H1 (cell line): ENCODE data around the gene TMPRSS9. TPM values are rescaled to one million over a fixed set of nuclear protein-coding genes. Genes with fewer than 3 reads are reported as not detected.

Source experiments
- CTCF ChIA-PET: fragments of 300-600 bp; sonication (Branson Sonifier 250); formaldehyde crosslinking; loops from one replicate; lab custom pipeline; 2021; ENCODE audit not compliant: partially characterized antibody; lab: Charles Lee
- POLR2A ChIA-PET: fragments of 300-600 bp; sonication (Branson Sonifier 250); formaldehyde crosslinking; loops from one replicate; lab custom pipeline; 2021; ENCODE audit warnings: inconsistent platforms; ENCODE audit not compliant: partially characterized antibody; lab: Charles Lee
- DNase-seq, 2 experiments: peaks; one replicate each; pipeline versions ENCODE4 v3.0.0 to v3.0.0-alpha.2; 2010 to 2022; ENCODE audit warnings: low spot score in 2 of 2, low read depth in 1 of 2, mixed read lengths in 1 of 2
- FAIRE-seq: peaks from 2 replicates; lab custom pipeline; 2011; peaks lifted over from hg19 to GRCh38; lab: Jason Lieb, UNC
- H2AFZ ChIP-seq: 2 replicates; pipeline ENCODE4 v1.8.1; 2012; ENCODE audit warnings: low read length, inconsistent platforms
- H2AK5ac ChIP-seq: 2 replicates; pipeline ENCODE4 v1.6.1; 2013; ENCODE audit warnings: low read depth, low read length
- H2BK120ac ChIP-seq: replicated peaks from 2 replicates; pipeline ENCODE3; 2013; ENCODE audit warnings: low read depth, low read length, inconsistent platforms
- H2BK12ac ChIP-seq: 2 replicates; pipeline ENCODE4 v1.6.1; 2013; ENCODE audit warnings: low read depth, low read length
- H2BK15ac ChIP-seq: 2 replicates; pipeline ENCODE4 v1.6.1; 2013; ENCODE audit warnings: low read length
- H2BK20ac ChIP-seq: 2 replicates; pipeline ENCODE4 v1.6.1; 2013; ENCODE audit warnings: low read length
- H2BK5ac ChIP-seq: 2 replicates; pipeline ENCODE4 v1.6.1; 2013; ENCODE audit warnings: low read depth, low read length
- H3K14ac ChIP-seq: 2 replicates; pipeline ENCODE4 v1.6.1; 2013; ENCODE audit warnings: inconsistent platforms; ENCODE audit not compliant: insufficient read length
- H3K18ac ChIP-seq: 2 replicates; pipeline ENCODE4 v1.6.1; 2013; ENCODE audit warnings: low read length; ENCODE audit errors: extremely low read depth
- H3K23ac ChIP-seq: 2 replicates; pipeline ENCODE4 v1.6.1; 2013; ENCODE audit warnings: inconsistent platforms; ENCODE audit not compliant: insufficient read length
- H3K23me2 ChIP-seq: 2 replicates; pipeline ENCODE4 v1.6.1; 2013; ENCODE audit warnings: low read depth, low read length
- H3K27ac ChIP-seq: 2 replicates; pipeline ENCODE4 v1.6.1; 2011; ENCODE audit warnings: low read depth, low read length, inconsistent platforms
- H3K27me3 ChIP-seq, 4 experiments: replicated peaks in 1 of 4; 1 replicate in 1 of 4; 2 replicates in 3 of 4; pipeline versions ENCODE4 v1.6.1 to v1.8.1; 2011 to 2013; ENCODE audit warnings: low read length in 3 of 4, mild to moderate bottlenecking in 3 of 4, inconsistent platforms in 2 of 4, mixed read lengths in 2 of 4, moderate library complexity in 1 of 4; ENCODE audit not compliant: control insufficient read depth in 3 of 4, insufficient read depth in 3 of 4; ENCODE audit errors: extremely low read depth in 1 of 4
- H3K36me3 ChIP-seq, 4 experiments: 2 replicates each; pipeline versions ENCODE4 v1.6.1 to v1.8.1; 2011 to 2013; ENCODE audit warnings: mild to moderate bottlenecking in 4 of 4, low read length in 3 of 4, moderate library complexity in 2 of 4, control low read depth in 1 of 4, inconsistent platforms in 1 of 4; ENCODE audit not compliant: insufficient read depth in 4 of 4, control insufficient read depth in 2 of 4
- H3K4ac ChIP-seq: replicated peaks from 2 replicates; pipeline ENCODE3; 2013; ENCODE audit warnings: low read length, low read depth, mixed read lengths, inconsistent platforms; ENCODE audit not compliant: insufficient read length
- H3K4me1 ChIP-seq, 4 experiments: replicated peaks in 1 of 4; 1 replicate in 1 of 4; 2 replicates in 3 of 4; pipeline versions ENCODE4 v1.6.1 to v1.8.1; 2011 to 2013; ENCODE audit warnings: low read length in 3 of 4, inconsistent platforms in 2 of 4, mixed read lengths in 1 of 4; ENCODE audit not compliant: insufficient read depth in 4 of 4, control insufficient read depth in 3 of 4
- H3K4me2 ChIP-seq, 2 experiments: 2 replicates each; pipeline versions ENCODE4 v1.6.1 to v1.8.1; 2011 to 2013; ENCODE audit warnings: low read depth in 2 of 2, low read length in 2 of 2, control low read depth in 1 of 2, inconsistent platforms in 1 of 2, mild to moderate bottlenecking in 1 of 2; ENCODE audit not compliant: insufficient read depth in 1 of 2
- H3K4me3 ChIP-seq, 4 experiments: fragments of 200-600, 300-600 bp in 1 of 4; sonication (generic), shearing (Covaris generic), sonication (Bioruptor Twin) in 1 of 4; 2 replicates each; pipeline versions ENCODE4 v1.5.1 to v1.8.1; 2011 to 2016; ENCODE audit warnings: low read length in 4 of 4, low read depth in 3 of 4, control low read depth in 2 of 4, inconsistent platforms in 2 of 4, mild to moderate bottlenecking in 2 of 4, mixed read lengths in 1 of 4, moderate library complexity in 1 of 4; ENCODE audit not compliant: insufficient read depth in 2 of 4; ENCODE audit errors: extremely low read depth in 1 of 4
- H3K56ac ChIP-seq: replicated peaks from 2 replicates; pipeline ENCODE3; 2013; ENCODE audit warnings: low read depth, mild to moderate bottlenecking, mixed read lengths, low read length, inconsistent platforms; ENCODE audit not compliant: insufficient read length
- H3K79me1 ChIP-seq: 2 replicates; pipeline ENCODE4 v1.6.1; 2013; ENCODE audit warnings: low read depth, low read length, control low read depth
- H3K79me2 ChIP-seq, 2 experiments: 2 replicates each; pipeline versions ENCODE4 v1.6.1 to v1.8.1; 2012 to 2013; ENCODE audit warnings: low read length in 2 of 2, mild to moderate bottlenecking in 2 of 2, inconsistent platforms in 1 of 2; ENCODE audit not compliant: insufficient read depth in 2 of 2, control insufficient read depth in 1 of 2
- H3K9ac ChIP-seq, 4 experiments: replicated peaks in 1 of 4; 1 replicate in 1 of 4; 2 replicates in 3 of 4; pipeline versions ENCODE4 v1.6.1 to v1.8.1; 2011 to 2013; ENCODE audit warnings: low read depth in 3 of 4, low read length in 3 of 4, control low read depth in 2 of 4, mild to moderate bottlenecking in 2 of 4, moderate library complexity in 2 of 4, inconsistent platforms in 1 of 4; ENCODE audit errors: extremely low read depth in 1 of 4
- H3K9me3 ChIP-seq, 2 experiments: 2 replicates each; pipeline versions ENCODE4 v1.6.1 to v1.8.1; 2012 to 2013; ENCODE audit warnings: mild to moderate bottlenecking in 2 of 2, moderate library complexity in 2 of 2, control low read depth in 1 of 2, inconsistent platforms in 1 of 2, low read depth in 1 of 2, low read length in 1 of 2, mixed read lengths in 1 of 2; ENCODE audit not compliant: insufficient read depth in 2 of 2
- H4K20me1 ChIP-seq, 2 experiments: replicated peaks in 1 of 2; 2 replicates each; pipeline versions ENCODE3 to v1.8.1; 2011 to 2013; ENCODE audit warnings: inconsistent platforms in 2 of 2, low read length in 2 of 2, mild to moderate bottlenecking in 1 of 2; ENCODE audit not compliant: insufficient read depth in 2 of 2, control insufficient read depth in 1 of 2
- H4K5ac ChIP-seq: 2 replicates; pipeline ENCODE4 v1.6.1; 2013; ENCODE audit warnings: low read length, low read depth, mixed read lengths, inconsistent platforms; ENCODE audit not compliant: insufficient read length
- H4K8ac ChIP-seq: 2 replicates; pipeline ENCODE4 v1.8.0; 2013; ENCODE audit warnings: mild to moderate bottlenecking, moderate library complexity, low read length, inconsistent platforms; ENCODE audit not compliant: insufficient read depth; ENCODE audit errors: extremely low read depth
- H4K91ac ChIP-seq: replicated peaks from 2 replicates; pipeline ENCODE3; 2013; ENCODE audit warnings: low read length, mixed read lengths, inconsistent platforms; ENCODE audit not compliant: insufficient read length
- ASH2L ChIP-seq: fragments of 200-600, 300-600 bp; sonication (generic); IDR thresholded peaks from one replicate; pipeline ENCODE4 v1.7.1; 2017; ENCODE audit warnings: low read length
- CHD1 ChIP-seq: IDR thresholded peaks from 2 replicates; pipeline ENCODE4 v1.6.1; 2012; ENCODE audit warnings: low read depth, low read length, improper control_type of control experiment
- MAFK ChIP-seq: IDR thresholded peaks from 2 replicates; pipeline ENCODE4 v1.6.1; 2012; ENCODE audit warnings: low read depth, mild to moderate bottlenecking, improper control_type of control experiment, low read length
- POU5F1 ChIP-seq: IDR thresholded peaks from 2 replicates; pipeline ENCODE4 v1.6.1; 2011; ENCODE audit warnings: low read depth, mild to moderate bottlenecking, low read length, moderate library complexity
- SP1 ChIP-seq: IDR thresholded peaks from 2 replicates; pipeline ENCODE4 v1.6.1; 2011; ENCODE audit warnings: low read depth, low read length
- WGBS, 2 experiments: shearing (Covaris generic) in 1 of 2; methylation state at CpG; one replicate each; pipeline versions ENCODE4 v1.1.6 to v1.1.7; 2013 to 2015; ENCODE audit warnings: low lambda C conversion rate in 2 of 2, mixed read lengths in 2 of 2, inconsistent platforms in 1 of 2, low coverage in 1 of 2, missing lambda C conversion rate in 1 of 2; ENCODE audit not compliant: insufficient replicate concordance in 2 of 2, insufficient coverage in 1 of 2, insufficient read length in 1 of 2; ENCODE audit errors: extremely low coverage in 1 of 2, missing lambda C conversion rate in 1 of 2; 5-methylcytosine and 5-hydroxymethylcytosine counted together
- polyA plus RNA-seq, 7 experiments: library from polyadenylated mRNA; depleted of rRNA in 3 of 7; stranded (reverse) in 5 of 7; unstranded in 2 of 7; fragments of >200 nt in 5 of 7; fragments of 200-250 nt in 2 of 7; gene quantifications; 1 replicate in 5 of 7; 2 replicates in 1 of 7; 4 replicates in 1 of 7; pipeline versions ENCODE4 v1.2.1 to v1.2.3, GENCODE V29; 2011 to 2013; ENCODE audit warnings: missing spikeins in 2 of 7, mixed read lengths in 2 of 7
- total RNA-seq: library from RNA; stranded (reverse); fragmentation: NEBNext Ultra II Directional; extraction: Animal tissue kit (Norgen Biotek cat#: 25700); gene quantifications from 2 replicates; pipeline ENCODE4 v1.2.1, GENCODE V29; 2021

Gene TMPRSS9
- total and polyA plus RNA-seq, 2 of the 8 experiments (the other 6 are each of a cell fraction or from before 2014, with no cell fraction given), result 0.15 to 0.19 TPM

GRCh38 chr19:2329149-2329478 lies 31.0 kb upstream of the TMPRSS9 start:
- peaks cover 25% of the 10 kb centered on the region for H3K79me1 ChIP-seq
- no peak overlapping the region for H3K4ac ChIP-seq
- no peak overlapping the region for H3K27ac ChIP-seq
- WGBS, 2 experiments, result 18% methylated on average over 16 of the region's 16 CpGs; no CpG with 5 or more reads in 1 of the 2 experiments
- H3K36me3 ChIP-seq, result peaks cover 0 to 7% (median 5%) of the 10 kb centered on the region in 4 experiments; a peak in 5 of 8 replicates
- H4K8ac ChIP-seq, result no peak overlapping the region; the same call in 1 of the 2 replicates
- no peak overlapping the region for H4K5ac ChIP-seq
- no peak overlapping the region for H2BK15ac ChIP-seq
- no peak overlapping the region for H4K91ac ChIP-seq
- peak overlapping the region; percentile 83 for H3K18ac ChIP-seq
- H2BK120ac ChIP-seq, result no peak overlapping the region
- H3K27me3 ChIP-seq, result no peaks in the 10 kb centered on the region
- H3K79me2 ChIP-seq, result peaks cover 5 to 60% of the 10 kb centered on the region in 2 experiments; a peak in 3 of 4 replicates
- H3K4me3 ChIP-seq, result peak overlapping the region; percentile 85 to 98 (median 91)
- H2AK5ac ChIP-seq, result 0 out of 2 replicates have a peak overlapping the region, but pooled peaks have one; percentile 65
- H3K9me3 ChIP-seq, result no peaks in the 10 kb centered on the region
- peaks cover 11% of the 10 kb centered on the region; the same call in 1 of the 2 replicates for H3K23me2 ChIP-seq
- no peak for DNase-seq
- H3K4me1 ChIP-seq, result peaks cover 0 to 33% (median 15%) of the 10 kb centered on the region in 4 experiments; a peak in 6 of 7 replicates
- no peak overlapping the region for H3K14ac ChIP-seq
- H3K4me2 ChIP-seq, result peak overlapping the region; percentile 86 to 95
- H3K9ac ChIP-seq, result peak overlapping the region; percentile 45 to 85 (median 73)
- ChIA-PET CTCF (interaction anchor here (0.6 to 1.0 kb wide), 5 partner anchors 54 to 747 kb away, joined by 3 to 4 read pairs (median 3); no protein-coding TSS in a partner anchor), POLR2A (interaction anchor here (0.8 to 3.0 kb wide), 5 partner anchors 9 to 96 kb away, joined by 3 to 11 read pairs (median 6); no protein-coding TSS in a partner anchor)
- 0 out of 2 replicates have a peak overlapping the region, but pooled peaks have one; percentile 52 for H2BK5ac ChIP-seq
- no peak for TF ChIP-seq SP1
- no peak for TF ChIP-seq MAFK
- TF ChIP-seq ASH2L, result no peak
- TF ChIP-seq CHD1, result no peak
- no peak for TF ChIP-seq POU5F1
- TF ChIP-seq, all 59 proteins: peak for 0
- FAIRE-seq, result no peak
- Histone ChIP-seq H4K20me1 (peaks cover 1 to 19% of the 10 kb centered on the region in 2 experiments), H3K56ac (peak overlapping the region; percentile 51), H2BK20ac (no peak overlapping the region), H2AFZ (no peak overlapping the region), H2BK12ac (no peak overlapping the region), H3K23ac (no peak overlapping the region)
